Progenitor cell of endocrine pancreas (in vitro differentiated cells): Measurements from ENCODE around the gene PYURF. TPM values are rescaled to one million over a fixed set of nuclear protein-coding genes. Genes with fewer than 3 reads are reported as not detected.

ENCODE experiments used
- DNase-seq: peaks from one replicate; pipeline ENCODE4 v3.0.0; 2021; ENCODE audit warnings: low spot score; ENCODE audit not compliant: unreplicated experiment
- H3K27ac Mint-ChIP-seq: 2 replicates; pipeline ENCODE4 v1.8.0; 2021; ENCODE audit warnings: mild to moderate bottlenecking, moderate library complexity, mixed read lengths
- H3K27me3 Mint-ChIP-seq: 2 replicates; pipeline ENCODE4 v1.8.0; 2021; ENCODE audit warnings: mixed read lengths
- H3K36me3 Mint-ChIP-seq: 2 replicates; pipeline ENCODE4 v1.8.0; 2022; ENCODE audit warnings: mixed read lengths; ENCODE audit not compliant: insufficient read depth
- H3K4me1 Mint-ChIP-seq: 2 replicates; pipeline ENCODE4 v1.8.0; 2021; ENCODE audit warnings: low read depth, mixed read lengths
- H3K4me3 Mint-ChIP-seq: 2 replicates; pipeline ENCODE4 v1.8.0; 2021; ENCODE audit warnings: low read depth, mild to moderate bottlenecking, moderate library complexity, mixed read lengths
- H3K9me3 Mint-ChIP-seq: 2 replicates; pipeline ENCODE4 v1.8.0; 2021; ENCODE audit warnings: low read depth, mixed read lengths
- CTCF ChIP-seq: fragments of 200-600 bp; sonication (generic); IDR thresholded peaks from one replicate; pipeline ENCODE4 v1.5.0; 2021; ENCODE audit warnings: antibody characterized with exemption, mild to moderate bottlenecking; ENCODE audit not compliant: unreplicated experiment
- total RNA-seq: library from RNA; stranded (reverse); gene quantifications from 2 replicates; pipeline ENCODE4 v1.2.1, GENCODE V29; 2021

PYURF gene
- total RNA-seq, 1 donor from 2014 or later = 48.4 TPM

- no peak for TF ChIP-seq CTCF
- H3K27ac Mint-ChIP-seq = no peak overlapping the region
- H3K4me3 Mint-ChIP-seq = no peak overlapping the region
- peaks cover 4% of the 10 kb centered on the region for H3K4me1 Mint-ChIP-seq
- no peaks in the 10 kb centered on the region for H3K36me3 Mint-ChIP-seq
- DNase-seq = no peak
- H3K9me3 Mint-ChIP-seq = no peaks in the 10 kb centered on the region
- H3K27me3 Mint-ChIP-seq = no peaks in the 10 kb centered on the region
These were observed 14.1 kb upstream of the PYURF start for GRCh38 chr4:88537709-88538108.

- Mint-ChIP-seq H3K4me1 (peaks cover 4% of the 10 kb centered on the region), H3K4me3 (no peak overlapping the region), H3K27me3 (no peaks in the 10 kb centered on the region), H3K36me3 (no peaks in the 10 kb centered on the region), H3K27ac (no peak overlapping the region), H3K9me3 (no peaks in the 10 kb centered on the region)
- DNase-seq = no peak
- no peak for TF ChIP-seq CTCF
These were observed 11.6 kb upstream of the PYURF start for GRCh38 chr4:88535090-88535755.

- no peaks in the 10 kb centered on the region for H3K27me3 Mint-ChIP-seq
- no peaks in the 10 kb centered on the region for H3K36me3 Mint-ChIP-seq
- H3K27ac Mint-ChIP-seq = no peak overlapping the region
- H3K9me3 Mint-ChIP-seq = no peaks in the 10 kb centered on the region
- H3K4me3 Mint-ChIP-seq = no peak overlapping the region
- DNase-seq = no peak
- no peaks in the 10 kb centered on the region for H3K4me1 Mint-ChIP-seq
- no peak for TF ChIP-seq CTCF
These were observed 10.6 kb upstream of the PYURF start for GRCh38 chr4:88533937-88534750.

- H3K4me3 Mint-ChIP-seq = no peak overlapping the region
- no peaks in the 10 kb centered on the region for H3K4me1 Mint-ChIP-seq
- DNase-seq = no peak
- no peaks in the 10 kb centered on the region for H3K36me3 Mint-ChIP-seq
- no peak overlapping the region for H3K27ac Mint-ChIP-seq
- H3K27me3 Mint-ChIP-seq = no peaks in the 10 kb centered on the region
- TF ChIP-seq CTCF = no peak
- no peaks in the 10 kb centered on the region for H3K9me3 Mint-ChIP-seq
These were observed 9.7 kb upstream of the PYURF start for GRCh38 chr4:88533088-88533790.

- Mint-ChIP-seq H3K9me3 (no peaks in the 10 kb centered on the region), H3K4me1 (no peaks in the 10 kb centered on the region), H3K27ac (no peak overlapping the region), H3K4me3 (no peak overlapping the region), H3K36me3 (no peaks in the 10 kb centered on the region), H3K27me3 (no peaks in the 10 kb centered on the region)
- no peak for DNase-seq
- no peak for TF ChIP-seq CTCF
These were observed 8.0 kb upstream of the PYURF start for GRCh38 chr4:88531549-88531948.
